ENCODE results near the gene CACHD1.

CACHD1 gene

GRCh38 chr1:64555947-64556346 is 86.0 kb downstream of the CACHD1 start:
- no peaks in the 10 kb centered on the region for H3K9me3 ChIP-seq (ENCODE audit: control insufficient read depth, low read length)
- H3K4me3 ChIP-seq (ENCODE audit: low read length): no peak overlapping the region
- peaks cover 10% of the 10 kb centered on the region for H3K4me1 ChIP-seq (ENCODE audit: control insufficient read depth, insufficient read depth, low read length)
- no peak overlapping the region for H3K9ac ChIP-seq (ENCODE audit: low read length)
- H3K36me3 ChIP-seq (ENCODE audit: control insufficient read depth, insufficient read depth, low read length, severe bottlenecking): peaks cover 11% of the 10 kb centered on the region
- DNase-seq (ENCODE audit: low read depth): no peak
- H3K27me3 ChIP-seq (replicated peaks; ENCODE audit: control insufficient read depth, insufficient read depth, low read length): no peaks in the 10 kb centered on the region

GRCh38 chr1:64561993-64562392 is 92.1 kb downstream of the CACHD1 start:
- Histone ChIP-seq H3K9ac (ENCODE audit: low read length) (no peak overlapping the region), H3K4me3 (ENCODE audit: low read length) (no peak overlapping the region), H3K9me3 (ENCODE audit: control insufficient read depth, low read length) (peaks cover 12% of the 10 kb centered on the region), H3K27me3 (replicated peaks; ENCODE audit: control insufficient read depth, insufficient read depth, low read length) (no peaks in the 10 kb centered on the region), H3K36me3 (ENCODE audit: control insufficient read depth, insufficient read depth, low read length, severe bottlenecking) (peaks cover 11% of the 10 kb centered on the region), H3K4me1 (ENCODE audit: control insufficient read depth, insufficient read depth, low read length) (no peaks in the 10 kb centered on the region)
- DNase-seq (ENCODE audit: low read depth): no peak

- H3K9me3 ChIP-seq (ENCODE audit: control insufficient read depth, low read length): peaks cover 12% of the 10 kb centered on the region
- DNase-seq (ENCODE audit: low read depth): no peak
- no peak overlapping the region for H3K9ac ChIP-seq (ENCODE audit: low read length)
- no peaks in the 10 kb centered on the region for H3K27me3 ChIP-seq (replicated peaks; ENCODE audit: control insufficient read depth, insufficient read depth, low read length)
- H3K4me3 ChIP-seq (ENCODE audit: low read length): no peak overlapping the region
- H3K36me3 ChIP-seq (ENCODE audit: control insufficient read depth, insufficient read depth, low read length, severe bottlenecking): peaks cover 2% of the 10 kb centered on the region
- no peaks in the 10 kb centered on the region for H3K4me1 ChIP-seq (ENCODE audit: control insufficient read depth, insufficient read depth, low read length)
Observed at GRCh38 chr1:64563958-64564565, 94.1 kb downstream of the CACHD1 start.

- Histone ChIP-seq H3K27me3 (replicated peaks; ENCODE audit: control insufficient read depth, insufficient read depth, low read length) (no peaks in the 10 kb centered on the region), H3K9me3 (ENCODE audit: control insufficient read depth, low read length) (peaks cover 12% of the 10 kb centered on the region), H3K36me3 (ENCODE audit: control insufficient read depth, insufficient read depth, low read length, severe bottlenecking) (no peaks in the 10 kb centered on the region), H3K4me1 (ENCODE audit: control insufficient read depth, insufficient read depth, low read length) (no peaks in the 10 kb centered on the region), H3K4me3 (ENCODE audit: low read length) (no peak overlapping the region), H3K9ac (ENCODE audit: low read length) (no peak overlapping the region)
- no peak for DNase-seq (ENCODE audit: low read depth)
Observed at GRCh38 chr1:64564891-64565290, 95.0 kb downstream of the CACHD1 start.

GRCh38 chr1:64567426-64568170 is 97.7 kb downstream of the CACHD1 start:
- H3K27me3 ChIP-seq (replicated peaks; ENCODE audit: control insufficient read depth, insufficient read depth, low read length): no peaks in the 10 kb centered on the region
- peaks cover 7% of the 10 kb centered on the region for H3K9me3 ChIP-seq (ENCODE audit: control insufficient read depth, low read length)
- no peak for DNase-seq (ENCODE audit: low read depth)
- no peak overlapping the region for H3K4me3 ChIP-seq (ENCODE audit: low read length)
- H3K9ac ChIP-seq (ENCODE audit: low read length): no peak overlapping the region
- H3K36me3 ChIP-seq (ENCODE audit: control insufficient read depth, insufficient read depth, low read length, severe bottlenecking): no peaks in the 10 kb centered on the region
- no peaks in the 10 kb centered on the region for H3K4me1 ChIP-seq (ENCODE audit: control insufficient read depth, insufficient read depth, low read length)

- H3K36me3 ChIP-seq (ENCODE audit: control insufficient read depth, insufficient read depth, low read length, severe bottlenecking): no peaks in the 10 kb centered on the region
- no peaks in the 10 kb centered on the region for H3K4me1 ChIP-seq (ENCODE audit: control insufficient read depth, insufficient read depth, low read length)
- no peak overlapping the region for H3K9ac ChIP-seq (ENCODE audit: low read length)
- H3K4me3 ChIP-seq (ENCODE audit: low read length): no peak overlapping the region
- peaks cover 2% of the 10 kb centered on the region for H3K9me3 ChIP-seq (ENCODE audit: control insufficient read depth, low read length)
- no peaks in the 10 kb centered on the region for H3K27me3 ChIP-seq (replicated peaks; ENCODE audit: control insufficient read depth, insufficient read depth, low read length)
- no peak for DNase-seq (ENCODE audit: low read depth)
Observed at GRCh38 chr1:64568171-64568450, 98.2 kb downstream of the CACHD1 start.

- H3K36me3 ChIP-seq (ENCODE audit: control insufficient read depth, insufficient read depth, low read length, severe bottlenecking): no peaks in the 10 kb centered on the region
- H3K9me3 ChIP-seq (ENCODE audit: control insufficient read depth, low read length): no peaks in the 10 kb centered on the region
- no peaks in the 10 kb centered on the region for H3K4me1 ChIP-seq (ENCODE audit: control insufficient read depth, insufficient read depth, low read length)
- no peak overlapping the region for H3K4me3 ChIP-seq (ENCODE audit: low read length)
- no peaks in the 10 kb centered on the region for H3K27me3 ChIP-seq (replicated peaks; ENCODE audit: control insufficient read depth, insufficient read depth, low read length)
- no peak overlapping the region for H3K9ac ChIP-seq (ENCODE audit: low read length)
- DNase-seq (ENCODE audit: low read depth): no peak
Observed at GRCh38 chr1:64569411-64569810, 99.5 kb downstream of the CACHD1 start.

- Histone ChIP-seq H3K27me3 (replicated peaks; ENCODE audit: control insufficient read depth, insufficient read depth, low read length) (no peaks in the 10 kb centered on the region), H3K9ac (ENCODE audit: low read length) (no peak overlapping the region), H3K36me3 (ENCODE audit: control insufficient read depth, insufficient read depth, low read length, severe bottlenecking) (no peaks in the 10 kb centered on the region), H3K4me1 (ENCODE audit: control insufficient read depth, insufficient read depth, low read length) (no peaks in the 10 kb centered on the region), H3K4me3 (ENCODE audit: low read length) (no peak overlapping the region), H3K9me3 (ENCODE audit: control insufficient read depth, low read length) (no peaks in the 10 kb centered on the region)
- no peak for DNase-seq (ENCODE audit: low read depth)
Observed at GRCh38 chr1:64570267-64570855, 100.4 kb downstream of the CACHD1 start.

- H3K36me3 ChIP-seq (ENCODE audit: control insufficient read depth, insufficient read depth, low read length, severe bottlenecking): no peaks in the 10 kb centered on the region
- no peaks in the 10 kb centered on the region for H3K27me3 ChIP-seq (replicated peaks; ENCODE audit: control insufficient read depth, insufficient read depth, low read length)
- no peak overlapping the region for H3K9ac ChIP-seq (ENCODE audit: low read length)
- no peak for DNase-seq (ENCODE audit: low read depth)
- no peaks in the 10 kb centered on the region for H3K9me3 ChIP-seq (ENCODE audit: control insufficient read depth, low read length)
- H3K4me1 ChIP-seq (ENCODE audit: control insufficient read depth, insufficient read depth, low read length): peaks cover 2% of the 10 kb centered on the region
- no peak overlapping the region for H3K4me3 ChIP-seq (ENCODE audit: low read length)
Observed at GRCh38 chr1:64572222-64572900, 102.4 kb downstream of the CACHD1 start.

GRCh38 chr1:64574301-64574700 is 104.4 kb downstream of the CACHD1 start:
- H3K36me3 ChIP-seq (ENCODE audit: control insufficient read depth, insufficient read depth, low read length, severe bottlenecking): no peaks in the 10 kb centered on the region

GRCh38 chr1:64575881-64576676 is 106.2 kb downstream of the CACHD1 start:
- Histone ChIP-seq H3K27me3 (replicated peaks; ENCODE audit: control insufficient read depth, insufficient read depth, low read length) (no peaks in the 10 kb centered on the region), H3K9me3 (ENCODE audit: control insufficient read depth, low read length) (no peaks in the 10 kb centered on the region), H3K4me1 (ENCODE audit: control insufficient read depth, insufficient read depth, low read length) (peaks cover 6% of the 10 kb centered on the region), H3K36me3 (ENCODE audit: control insufficient read depth, insufficient read depth, low read length, severe bottlenecking) (no peaks in the 10 kb centered on the region), H3K4me3 (ENCODE audit: low read length) (no peak overlapping the region), H3K9ac (ENCODE audit: low read length) (no peak overlapping the region)
- no peak for DNase-seq (ENCODE audit: low read depth)

More at GRCh38 chr1:64574301-64574700, 104.4 kb downstream of the CACHD1 start:
- Histone ChIP-seq H3K9ac (ENCODE audit: low read length) (no peak overlapping the region), H3K27me3 (replicated peaks; ENCODE audit: control insufficient read depth, insufficient read depth, low read length) (no peaks in the 10 kb centered on the region), H3K4me3 (ENCODE audit: low read length) (no peak overlapping the region), H3K9me3 (ENCODE audit: control insufficient read depth, low read length) (no peaks in the 10 kb centered on the region), H3K4me1 (ENCODE audit: control insufficient read depth, insufficient read depth, low read length) (peaks cover 3% of the 10 kb centered on the region)
- DNase-seq (ENCODE audit: low read depth): no peak

Data from adipocyte (in vitro differentiated cells).